K562 (cell line): ENCODE data around the gene SH3BP4.

Experiments
- ELF1 ChIP-seq: fragments of 200-800 bp; sonication (Bioruptor generic); IDR thresholded peaks from 2 replicates; pipeline ENCODE4 v1.6.1; 2016; ENCODE audit warnings: missing genetic modification characterization, missing compliant biosample characterization
- EP300 ChIP-seq: IDR thresholded peaks from 2 replicates; pipeline ENCODE4 v1.6.1; 2012; ENCODE audit warnings: low read length, improper control_type of control experiment
- L3MBTL2 ChIP-seq: fragments of 450-650 bp; IDR thresholded peaks from 2 replicates; pipeline ENCODE4 v1.6.1; 2016; ENCODE audit warnings: mild to moderate bottlenecking, moderate library complexity
- RBM39 ChIP-seq: fragments of 200-400 bp; formaldehyde crosslinking; optimal IDR thresholded peaks from 2 replicates; pipeline ENCODE3; 2018; ENCODE audit warnings: low read depth, low read length
- RCOR1 ChIP-seq, 2 experiments: IDR thresholded peaks; 2 replicates each; pipeline ENCODE4 v1.6.1; 2012; ENCODE audit warnings: low read depth in 2 of 2, low read length in 2 of 2, borderline replicate concordance in 1 of 2, improper control_type of control experiment in 1 of 2
- SP2 ChIP-seq: IDR thresholded peaks from 2 replicates; pipeline ENCODE4 v1.6.1; 2011; ENCODE audit warnings: mild to moderate bottlenecking, low read depth, low read length, moderate library complexity; ENCODE audit not compliant: poor library complexity, severe bottlenecking; ENCODE audit errors: extremely low read depth
- SRSF9 ChIP-seq: fragments of 200-400 bp; formaldehyde crosslinking; IDR thresholded peaks from 2 replicates; pipeline ENCODE4 v1.6.1; 2017; ENCODE audit warnings: low read depth, low read length, borderline replicate concordance
- TAF1 ChIP-seq: IDR thresholded peaks from 2 replicates; pipeline ENCODE4 v1.6.1; 2011; ENCODE audit warnings: mild to moderate bottlenecking, low read length, moderate library complexity; ENCODE audit not compliant: insufficient read depth, control insufficient read depth, severe bottlenecking; ENCODE audit errors: extremely low read depth
- ZFP1 ChIP-seq: fragments of 450-650 bp; formaldehyde crosslinking; IDR thresholded peaks from 2 replicates; pipeline ENCODE4 v1.4.0; 2020; ENCODE audit warnings: mild to moderate bottlenecking, mixed read lengths
- ZNF274 ChIP-seq: IDR thresholded peaks from 2 replicates; pipeline ENCODE4 v1.6.1; 2011; ENCODE audit warnings: low read depth, mild to moderate bottlenecking, low read length, moderate library complexity, borderline replicate concordance
- TF ChIP-seq, protein P1 (sequence below): sonication (generic); formaldehyde crosslinking; IDR thresholded peaks from 2 replicates; pipeline ENCODE4 v1.8.1; 2022; ENCODE audit warnings: missing genetic modification reagents

GRCh38 chr2:234958746-234959395 is 7.1 kb downstream of the SH3BP4 start:
- no peak for TF ChIP-seq L3MBTL2
- TF ChIP-seq EP300, result no peak
- TF ChIP-seq ZNF274, result no peak
- TF ChIP-seq, protein P1, sequence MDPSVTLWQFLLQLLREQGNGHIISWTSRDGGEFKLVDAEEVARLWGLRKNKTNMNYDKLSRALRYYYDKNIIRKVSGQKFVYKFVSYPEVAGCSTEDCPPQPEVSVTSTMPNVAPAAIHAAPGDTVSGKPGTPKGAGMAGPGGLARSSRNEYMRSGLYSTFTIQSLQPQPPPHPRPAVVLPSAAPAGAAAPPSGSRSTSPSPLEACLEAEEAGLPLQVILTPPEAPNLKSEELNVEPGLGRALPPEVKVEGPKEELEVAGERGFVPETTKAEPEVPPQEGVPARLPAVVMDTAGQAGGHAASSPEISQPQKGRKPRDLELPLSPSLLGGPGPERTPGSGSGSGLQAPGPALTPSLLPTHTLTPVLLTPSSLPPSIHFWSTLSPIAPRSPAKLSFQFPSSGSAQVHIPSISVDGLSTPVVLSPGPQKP (CRISPR knock-in tag), result no peak
- no peak for TF ChIP-seq SRSF9
- TF ChIP-seq TAF1, result no peak
- no peak for TF ChIP-seq RBM39
- TF ChIP-seq ZFP1, result no peak
- TF ChIP-seq RCOR1 (IDR thresholded peaks at IDR 0.05; ENCODE audit: borderline replicate concordance in 1 of 2, low read depth in 2 of 2, low read length in 2 of 2), result no peak
- TF ChIP-seq SP2, result no peak
- no peak for TF ChIP-seq ELF1 (tag)
